ENCODE results near the gene CHMP1A.
"Not testable (repeated sequence)": the region's sequence is repeated elsewhere in the genome, so short reads cannot be mapped to it uniquely, and the experiment has no call there.

Gene CHMP1A

GRCh38 chr16:89693289-89693731 is 35.8 kb upstream of the CHMP1A start:
- no peak for DNase-seq (ENCODE audit: low spot score)

GRCh38 chr16:89691986-89692569 is 34.6 kb upstream of the CHMP1A start:
- no peak for DNase-seq (ENCODE audit: low spot score)

- no peak for DNase-seq (ENCODE audit: low spot score)
Measured at GRCh38 chr16:89691231-89691985, 33.9 kb upstream of the CHMP1A start.

- no peak for DNase-seq (ENCODE audit: low spot score)
Measured at GRCh38 chr16:89690392-89690901, 32.9 kb upstream of the CHMP1A start.

- DNase-seq (ENCODE audit: low spot score): not testable (repeated sequence)
Measured at GRCh38 chr16:89689621-89690020, 32.1 kb upstream of the CHMP1A start.

- no peak for DNase-seq (ENCODE audit: low spot score)
Measured at GRCh38 chr16:89689142-89689541, 31.6 kb upstream of the CHMP1A start.

GRCh38 chr16:89688395-89688794 is 30.9 kb upstream of the CHMP1A start:
- no peak for DNase-seq (ENCODE audit: low spot score)

GRCh38 chr16:89687092-89687940 is 29.8 kb upstream of the CHMP1A start:
- DNase-seq (ENCODE audit: low spot score): peak; percentile 40

- DNase-seq (ENCODE audit: low spot score): peak; percentile 93
Measured at GRCh38 chr16:89686520-89687091, 29.1 kb upstream of the CHMP1A start, which contains the start of gene CDK10. Gene CDK10, plus strand, starts transcription at chr16:89686689. Its CDS starts 22 bp downstream, at chr16:89686711.

GRCh38 chr16:89685916-89686315 is 28.4 kb upstream of the CHMP1A start:
- peak; percentile 33 for DNase-seq (ENCODE audit: low spot score)

GRCh38 chr16:89678258-89678657 is 20.8 kb upstream of the CHMP1A start:
- no peak for DNase-seq (ENCODE audit: low spot score)

- DNase-seq (ENCODE audit: low spot score): no peak
Measured at GRCh38 chr16:89672177-89672941, 14.9 kb upstream of the CHMP1A start.

- DNase-seq (ENCODE audit: low spot score): not testable (repeated sequence)
Measured at GRCh38 chr16:89671565-89671964, 14.1 kb upstream of the CHMP1A start.

GRCh38 chr16:89670496-89671431 is 13.3 kb upstream of the CHMP1A start:
- no peak for DNase-seq (ENCODE audit: low spot score)

GRCh38 chr16:89669755-89670154 is 12.2 kb upstream of the CHMP1A start:
- no peak for DNase-seq (ENCODE audit: low spot score)

GRCh38 chr16:89668790-89669158 is 11.3 kb upstream of the CHMP1A start:
- DNase-seq (ENCODE audit: low spot score): no peak

GRCh38 chr16:89667633-89668032 is 10.1 kb upstream of the CHMP1A start:
- no peak for DNase-seq (ENCODE audit: low spot score)

- not testable (repeated sequence) for DNase-seq (ENCODE audit: low spot score)
Measured at GRCh38 chr16:89667000-89667399, 9.5 kb upstream of the CHMP1A start.

- DNase-seq (ENCODE audit: low spot score): not testable (repeated sequence)
Measured at GRCh38 chr16:89664238-89664637, 6.7 kb upstream of the CHMP1A start.

GRCh38 chr16:89661215-89661614 is 3.7 kb upstream of the CHMP1A start:
- no peak for DNase-seq (ENCODE audit: low spot score)
